RWPE2 (cell line): Measurements from ENCODE around the gene RILP.

Experiments used
- ATAC-seq: fragments of 200-7000 bp; cut with Tn5 transposase; 3 replicates; pipeline ENCODE4 v1.9.1; 2021; ENCODE audit warnings: low read depth
- DNase-seq: peaks from one replicate; pipeline ENCODE4 v3.0.0-alpha.2; 2020; ENCODE audit warnings: low spot score
- H3K27ac ChIP-seq: fragments of 450-650 bp; 2 replicates; pipeline ENCODE4 v1.5.1; 2017; ENCODE audit warnings: mild to moderate bottlenecking; ENCODE audit not compliant: poor library complexity, severe bottlenecking
- H3K27me3 ChIP-seq: fragments of 250-450 bp; sonication (Bioruptor Pico); 2 replicates; pipeline ENCODE4 v1.5.1; 2021; ENCODE audit warnings: mild to moderate bottlenecking, moderate library complexity; ENCODE audit not compliant: insufficient read depth, poor library complexity, severe bottlenecking
- H3K36me3 ChIP-seq: fragments of 250-450 bp; sonication (Bioruptor Pico); 2 replicates; pipeline ENCODE4 v1.5.1; 2020; ENCODE audit warnings: low read depth, mild to moderate bottlenecking, moderate library complexity
- H3K4me1 ChIP-seq: fragments of 250-450 bp; sonication (Bioruptor Pico); 2 replicates; pipeline ENCODE4 v1.5.1; 2021; ENCODE audit warnings: mild to moderate bottlenecking, moderate library complexity; ENCODE audit not compliant: insufficient read depth, poor library complexity, severe bottlenecking
- H3K4me3 ChIP-seq: fragments of 250-450 bp; sonication (Bioruptor Pico); 2 replicates; pipeline ENCODE4 v1.5.1; 2021; ENCODE audit warnings: mild to moderate bottlenecking, moderate library complexity; ENCODE audit not compliant: severe bottlenecking
- H3K9me3 ChIP-seq: fragments of 250-450 bp; sonication (Bioruptor Pico); 2 replicates; pipeline ENCODE4 v1.5.1; 2021; ENCODE audit warnings: mild to moderate bottlenecking, moderate library complexity; ENCODE audit not compliant: severe bottlenecking
- CTCF ChIP-seq: fragments of 450-650 bp; IDR thresholded peaks from one replicate; pipeline ENCODE4 v1.5.1; 2017; ENCODE audit warnings: mild to moderate bottlenecking, moderate library complexity; ENCODE audit not compliant: poor library complexity, severe bottlenecking

RILP gene

DNA sequence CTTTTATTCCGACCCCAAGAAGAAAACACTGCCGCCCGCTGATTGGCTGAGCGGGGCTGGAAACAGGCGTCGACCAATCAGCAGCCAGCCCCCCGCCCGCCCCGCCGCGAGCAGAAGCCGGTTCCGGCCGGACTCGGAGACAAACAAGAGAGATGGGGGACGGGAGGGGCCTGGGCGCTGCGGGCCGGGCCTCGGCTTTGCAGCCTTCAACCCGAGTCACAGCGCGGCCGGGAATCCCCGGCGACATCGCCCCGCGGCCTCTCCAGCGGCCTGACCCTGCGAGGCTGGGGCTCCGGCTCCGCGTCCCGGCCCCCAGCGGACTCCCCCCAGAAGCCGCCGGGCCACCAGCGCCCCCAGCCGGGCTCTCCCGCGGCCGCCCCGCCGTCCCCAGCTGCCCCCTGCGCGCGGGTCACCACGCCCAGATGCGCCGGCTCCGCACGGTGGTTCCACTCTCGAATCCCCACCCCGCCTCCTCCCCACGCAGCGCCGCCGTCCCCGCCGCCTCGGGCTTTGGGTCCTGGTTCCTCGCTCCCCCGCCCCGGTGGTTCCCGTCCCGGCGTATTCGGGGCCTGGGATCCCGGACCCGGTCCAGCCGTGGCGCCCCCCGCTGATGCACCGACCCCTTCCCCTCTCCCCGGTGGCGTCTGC, 20.7 kb downstream of the RILP start:
- DNase-seq (peak; percentile 96), ATAC-seq (peak; percentile 80)
- H3K36me3 ChIP-seq: peaks cover 9% of the 10 kb centered on the region; the same call in 1 of the 2 replicates
- H3K4me3 ChIP-seq: peak overlapping the region; percentile 56
- H3K9me3 ChIP-seq: no peaks in the 10 kb centered on the region
- H3K27me3 ChIP-seq: no peaks in the 10 kb centered on the region
- peak overlapping the region; percentile 67 for H3K27ac ChIP-seq
- no peaks in the 10 kb centered on the region for H3K4me1 ChIP-seq
- TF ChIP-seq CTCF: peak; percentile 40

DNA sequence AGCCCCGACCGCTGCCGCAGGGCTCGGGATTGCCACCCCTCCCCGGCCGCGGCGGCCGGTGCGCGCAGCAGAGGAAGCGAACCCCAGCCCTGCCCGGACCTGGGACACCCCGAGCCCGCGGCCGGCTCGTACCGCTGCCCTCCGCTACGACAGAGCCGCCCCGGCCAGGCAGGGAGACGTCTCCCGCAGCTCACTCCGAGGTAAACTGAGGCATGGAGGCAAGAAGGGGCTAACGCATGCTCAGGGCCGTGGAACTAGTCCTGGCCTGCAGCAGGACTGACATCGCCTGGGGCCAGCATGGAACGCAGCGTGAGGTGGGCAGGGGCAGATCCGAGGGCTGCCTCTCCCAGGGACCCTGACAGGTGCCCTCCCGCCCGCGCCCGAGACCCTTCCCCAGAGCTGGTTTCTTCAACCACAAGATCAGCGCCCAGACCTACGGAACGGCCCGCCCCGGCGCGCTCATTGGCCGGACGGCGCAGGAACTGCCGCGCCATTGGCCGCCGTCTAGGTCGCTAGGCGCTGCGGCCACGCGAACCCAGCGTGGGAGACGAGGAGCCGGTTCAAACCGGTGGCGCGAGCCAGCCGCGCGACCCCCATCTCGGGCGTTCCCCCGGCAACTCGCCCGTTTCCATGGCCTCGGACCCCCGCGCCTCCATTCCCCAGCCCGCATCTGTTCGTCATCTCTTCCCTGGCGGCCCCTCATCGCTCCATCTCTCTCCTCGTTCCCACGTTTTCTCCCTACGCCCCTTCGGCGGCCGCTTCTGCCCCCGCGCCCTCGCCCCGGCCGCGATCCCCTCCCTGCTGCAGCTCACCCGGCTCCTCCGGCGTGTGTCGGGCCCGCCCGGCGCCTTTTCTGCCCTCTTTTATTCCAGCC, 21.4 kb downstream of the RILP start, which contains the start of gene SLC43A2:
SLC43A2 (minus strand) TSS at position 853 of the 874 bp plus-strand sequence. CDS start 960 bp downstream, outside the sequence.
- Histone ChIP-seq H3K36me3 (peaks cover 9% of the 10 kb centered on the region; the same call in 1 of the 2 replicates), H3K27ac (peak within 1 kb of the TSS; percentile 67), H3K4me1 (no peaks in the 10 kb centered on the region), H3K4me3 (peak within 1 kb of the TSS; percentile 56), H3K27me3 (no peaks in the 10 kb centered on the region), H3K9me3 (no peaks in the 10 kb centered on the region)
- DNase-seq: no peak
- no peak for TF ChIP-seq CTCF
- ATAC-seq: peak; percentile 84

DNA sequence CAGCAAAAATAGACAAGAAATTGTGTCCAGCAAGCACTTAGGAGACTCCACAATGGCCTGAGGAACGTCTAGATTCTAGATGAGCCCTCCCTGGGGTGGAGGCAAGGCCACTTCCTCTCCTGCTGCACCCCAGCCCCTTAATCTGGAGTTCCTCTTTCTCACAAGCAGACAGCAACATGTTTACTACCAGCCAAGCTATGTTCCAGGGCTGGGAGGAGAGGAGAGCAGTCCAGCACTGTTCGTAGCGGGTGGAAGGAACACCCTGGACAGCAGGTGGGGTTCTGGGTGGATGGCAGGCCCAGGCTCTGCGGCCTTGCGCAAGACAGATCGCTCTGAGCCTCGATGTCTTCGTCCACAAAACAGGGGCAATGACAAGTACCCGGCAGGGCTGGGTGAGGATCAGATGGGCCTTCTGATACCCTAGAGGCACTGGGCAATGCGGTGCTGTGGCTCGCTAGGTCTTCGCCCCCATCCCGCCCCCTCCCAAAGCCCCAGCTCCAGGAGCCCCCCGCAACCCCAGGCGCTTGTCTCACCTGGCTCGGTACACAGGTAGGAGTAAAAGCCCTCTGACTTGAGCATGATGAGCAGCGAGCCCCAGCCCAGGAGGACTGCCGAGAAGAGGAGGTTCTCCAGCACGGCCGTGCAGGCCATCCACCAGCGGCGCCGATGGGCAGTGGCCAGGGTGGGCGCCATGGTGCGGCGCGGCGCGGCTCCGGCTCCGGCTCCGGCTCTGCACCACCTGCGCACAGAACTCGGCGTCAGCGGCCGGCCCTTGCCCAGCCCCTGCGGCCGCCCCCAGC, 22.3 kb downstream of the RILP start:
- H3K27me3 ChIP-seq: no peaks in the 10 kb centered on the region
- TF ChIP-seq CTCF: no peak
- no peaks in the 10 kb centered on the region for H3K4me1 ChIP-seq
- no peak for DNase-seq
- H3K36me3 ChIP-seq: peaks cover 9% of the 10 kb centered on the region; the same call in 1 of the 2 replicates
- H3K9me3 ChIP-seq: no peaks in the 10 kb centered on the region
- peak overlapping the region; percentile 56 for H3K4me3 ChIP-seq
- ATAC-seq: no peak
- H3K27ac ChIP-seq: peak overlapping the region; percentile 67

DNA sequence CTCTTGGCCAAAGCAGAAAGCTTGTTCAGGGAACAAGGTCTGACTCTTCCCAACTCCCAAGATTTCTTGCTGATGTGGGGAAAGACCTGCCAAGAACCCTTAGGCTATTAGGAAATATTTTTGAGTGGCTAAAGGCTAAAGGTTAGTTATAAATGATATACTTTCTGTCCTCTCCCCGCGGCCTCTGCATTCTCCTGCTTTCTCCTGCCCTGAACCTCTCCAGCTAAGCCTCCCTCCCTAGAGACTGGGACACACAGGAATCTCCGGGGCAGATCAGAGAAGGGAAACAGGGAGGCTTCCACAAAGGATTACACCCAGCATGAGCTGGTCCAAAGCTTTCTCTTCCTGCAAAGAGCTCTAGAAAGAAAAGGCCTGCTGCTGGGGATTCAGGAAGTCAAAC, 23.3 kb downstream of the RILP start:
- H3K4me1 ChIP-seq: no peaks in the 10 kb centered on the region
- no peaks in the 10 kb centered on the region for H3K9me3 ChIP-seq
- peaks cover 9% of the 10 kb centered on the region; the same call in 1 of the 2 replicates for H3K36me3 ChIP-seq
- DNase-seq (no peak), ATAC-seq (no peak)
- H3K27ac ChIP-seq: no peak overlapping the region
- H3K4me3 ChIP-seq: no peak overlapping the region
- no peaks in the 10 kb centered on the region for H3K27me3 ChIP-seq
- TF ChIP-seq CTCF: no peak
